Endothelial cell of umbilical vein (primary cell): ENCODE results near the gene P2RY8. TPM values are rescaled to one million over a fixed set of nuclear protein-coding genes. Genes with fewer than 3 reads are reported as not detected.

Experiments
- BruUV-seq: library from RNA; stranded (reverse); fragments of 400-500 nt; replicated peaks from 2 replicates; lab custom pipeline; 2021; lab: Mats Ljungman, UMichigan
- CTCF ChIA-PET: fragments of 300-600, 350-600 bp; sonication (Branson Sonifier 250); formaldehyde crosslinking; loops from one replicate; lab custom pipeline; 2021; ENCODE audit warnings: antibody characterized with exemption, inconsistent platforms; lab: Charles Lee
- POLR2A ChIA-PET: fragments of 300-600, 350-600 bp; sonication (Branson Sonifier 250); formaldehyde crosslinking; loops from one replicate; lab custom pipeline; 2021; ENCODE audit warnings: antibody characterized with exemption, inconsistent platforms; lab: Charles Lee
- DNase-seq: peaks from one replicate; pipeline ENCODE4 v3.0.0-alpha.2; 2011; ENCODE audit warnings: low read depth, low spot score
- FAIRE-seq: peaks from 2 replicates; lab custom pipeline; 2011; peaks lifted over from hg19 to GRCh38; lab: Jason Lieb, UNC
- H2AFZ ChIP-seq: 2 replicates; pipeline ENCODE4 v1.6.0; 2012; ENCODE audit warnings: low read depth, low read length, control low read depth, inconsistent platforms
- H3K27ac ChIP-seq: 2 replicates; pipeline ENCODE4 v1.5.1; 2011; ENCODE audit warnings: low read depth, mild to moderate bottlenecking, control low read depth, low read length, moderate library complexity; ENCODE audit not compliant: insufficient read depth
- H3K27me3 ChIP-seq, 2 experiments: 2 replicates each; pipeline versions ENCODE4 v1.6.0 to v1.6.1; 2011; ENCODE audit warnings: low read length in 2 of 2, mixed read lengths in 1 of 2; ENCODE audit not compliant: control insufficient read depth in 2 of 2, insufficient read depth in 2 of 2
- H3K36me3 ChIP-seq, 2 experiments: 2 replicates in 1 of 2; 3 replicates in 1 of 2; pipeline ENCODE4 v1.5.1; 2011; ENCODE audit warnings: low read length in 2 of 2, mild to moderate bottlenecking in 1 of 2, moderate library complexity in 1 of 2; ENCODE audit not compliant: control insufficient read depth in 2 of 2, insufficient read depth in 2 of 2; ENCODE audit errors: extremely low read depth in 1 of 2
- H3K4me1 ChIP-seq: 3 replicates; pipeline ENCODE4 v1.5.1; 2011; ENCODE audit warnings: mild to moderate bottlenecking, low read length; ENCODE audit not compliant: control insufficient read depth, insufficient read depth; ENCODE audit errors: extremely low read depth
- H3K4me2 ChIP-seq: 2 replicates; pipeline ENCODE4 v1.6.1; 2011; ENCODE audit warnings: low read length, control low read depth, mixed read lengths; ENCODE audit not compliant: insufficient read depth
- H3K4me3 ChIP-seq, 3 experiments: fragments of 200-600 bp in 1 of 3; sonication (generic), shearing (Covaris generic) in 1 of 3; replicated peaks in 1 of 3; 2 replicates each; pipeline ENCODE4 v1.5.1; 2011 to 2016; ENCODE audit warnings: control low read depth in 3 of 3, low read length in 3 of 3, mild to moderate bottlenecking in 2 of 3, inconsistent platforms in 1 of 3, low read depth in 1 of 3, moderate library complexity in 1 of 3; ENCODE audit not compliant: insufficient read depth in 1 of 3
- H3K79me2 ChIP-seq: 2 replicates; pipeline ENCODE4 v1.6.0; 2012; ENCODE audit warnings: low read length, inconsistent platforms; ENCODE audit not compliant: control insufficient read depth, insufficient read depth
- H3K9ac ChIP-seq: replicated peaks from 2 replicates; pipeline ENCODE3; 2011; ENCODE audit warnings: low read length, control low read depth; ENCODE audit not compliant: insufficient read depth; ENCODE audit errors: extremely low read depth
- H3K9me1 ChIP-seq: replicated peaks from 3 replicates; pipeline ENCODE4 v1.6.0; 2011; ENCODE audit warnings: mild to moderate bottlenecking, low read length; ENCODE audit not compliant: control insufficient read depth, insufficient read depth; ENCODE audit errors: extremely low read depth
- H3K9me3 ChIP-seq: replicated peaks from 2 replicates; pipeline ENCODE4 v1.5.1; 2012; ENCODE audit warnings: low read length, inconsistent platforms; ENCODE audit not compliant: control insufficient read depth, insufficient read depth
- H4K20me1 ChIP-seq: replicated peaks from 2 replicates; pipeline ENCODE3; 2011; ENCODE audit warnings: mild to moderate bottlenecking, low read length; ENCODE audit not compliant: control insufficient read depth, insufficient read depth; ENCODE audit errors: extremely low read depth
- CTCF ChIP-seq, 2 donors: IDR thresholded peaks; 1 replicate in 1 of 2; 2 replicates in 1 of 2; pipeline ENCODE4 v1.5.1; 2011; ENCODE audit warnings: low read length in 2 of 2, mild to moderate bottlenecking in 2 of 2, moderate library complexity in 2 of 2, control low read depth in 1 of 2, inconsistent platforms in 1 of 2, low read depth in 1 of 2; ENCODE audit not compliant: insufficient read depth in 1 of 2; ENCODE audit errors: extremely low read depth in 1 of 2
- EZH2 ChIP-seq: IDR thresholded peaks from 2 replicates; pipeline ENCODE4 v1.6.1; 2012; ENCODE audit warnings: borderline replicate concordance, low read depth, mild to moderate bottlenecking, moderate library complexity, low read length, inconsistent platforms; ENCODE audit not compliant: severe bottlenecking
- FOS ChIP-seq: IDR thresholded peaks from 2 replicates; pipeline ENCODE4 v1.6.1; 2011; ENCODE audit warnings: mild to moderate bottlenecking, low read length, moderate library complexity, borderline replicate concordance; ENCODE audit not compliant: insufficient read depth
- GATA2 ChIP-seq: IDR thresholded peaks from 2 replicates; pipeline ENCODE4 v1.7.0; 2011; ENCODE audit warnings: low read depth, mild to moderate bottlenecking, moderate library complexity, mixed read lengths, low read length; ENCODE audit not compliant: insufficient read length, insufficient read depth
- JUN ChIP-seq: IDR thresholded peaks from 2 replicates; pipeline ENCODE4 v1.6.1; 2011; ENCODE audit warnings: borderline replicate concordance, low read depth; ENCODE audit not compliant: insufficient read length, insufficient read depth
- MAX ChIP-seq: IDR thresholded peaks from 2 replicates; pipeline ENCODE4 v1.6.1; 2011; ENCODE audit not compliant: insufficient read depth, insufficient read length
- MYC ChIP-seq: IDR thresholded peaks from one replicate; pipeline ENCODE4 v1.6.1; 2011; ENCODE audit warnings: mild to moderate bottlenecking, low read depth, low read length
- POLR2A ChIP-seq: IDR thresholded peaks from 2 replicates; pipeline ENCODE4 v1.6.1; 2012; ENCODE audit warnings: low read depth, mild to moderate bottlenecking, control low read depth, low read length
- POLR2AphosphoS5 ChIP-seq: IDR thresholded peaks from 2 replicates; pipeline ENCODE4 v1.6.1; 2012; ENCODE audit warnings: low read depth, mild to moderate bottlenecking, control low read depth, low read length, moderate library complexity; ENCODE audit not compliant: insufficient read depth
- dilution Hi-C: fragments of 300-500 bp; cut with MboI; formaldehyde crosslinking; loops from one replicate; pipeline ENCODE4 v1.15.0; 2019; ENCODE audit warnings: low sequenced_read_pairs; ENCODE audit not compliant: extremely low pct_ligation_motif_present
- intact Hi-C: fragments of 100-400 bp; cut with micrococcal nuclease; formaldehyde crosslinking; loops from one replicate; pipeline ENCODE4 v1.10.0; 2022
- polyA plus RNA-seq, 4 experiments: library from polyadenylated mRNA; depleted of rRNA in 3 of 4; stranded (reverse) in 3 of 4; unstranded in 1 of 4; fragments of >200 nt; gene quantifications; 2 replicates each; pipeline versions ENCODE4 v1.2.1 to v1.2.3, GENCODE V29; 2011 to 2012; ENCODE audit warnings: missing spikeins in 1 of 4
- total RNA-seq: library from RNA; stranded (reverse); gene quantifications from 2 replicates; pipeline ENCODE4 v1.2.3, GENCODE V29; 2021

The P2RY8 gene
- total and polyA plus RNA-seq, 2 donors (not counting 3 experiments of a cell fraction or from before 2014, with no cell fraction given) = not detected

- Histone ChIP-seq H3K9ac (no peak overlapping the region), H3K79me2 (no peaks in the 10 kb centered on the region), H3K27me3 (no peaks in the 10 kb centered on the region), H4K20me1 (no peaks in the 10 kb centered on the region), H2AFZ (no peak overlapping the region), H3K36me3 (no peaks in the 10 kb centered on the region), H3K4me1 (peaks cover 6% of the 10 kb centered on the region), H3K27ac (no peak overlapping the region), H3K4me3 (no peak overlapping the region), H3K4me2 (no peak overlapping the region), H3K9me3 (no peaks in the 10 kb centered on the region), H3K9me1 (no peaks in the 10 kb centered on the region)
- DNase-seq = no peak
- ChIA-PET POLR2A (no interaction called here), CTCF (no interaction called here)
- BruUV-seq = no TSS peak
- dilution Hi-C loops = no loop called here
- intact Hi-C loops = no loop called here
- no peak for FAIRE-seq
- TF ChIP-seq CTCF (IDR thresholded peaks at IDR 0.05; ENCODE audit: extremely low read depth in 1 of 2, insufficient read depth in 1 of 2, low read depth in 1 of 2, low read length in 2 of 2) (no peak), FOS (no peak), POLR2AphosphoS5 (no peak), MYC (no peak), POLR2A (no peak), GATA2 (no peak), MAX (no peak), JUN (no peak), EZH2 (no peak)
Observed at GRCh38 chrX:1484638-1485019, 52.4 kb downstream of the P2RY8 start.
